Activated CD4-positive, alpha-beta T cell treated with anti-CD3 and anti-CD28 coated beads for 1 hour (primary cell): Measurements from ENCODE around the gene ZBTB39.
"Not testable (repeated sequence)": the region's sequence is repeated elsewhere in the genome, so short reads cannot be mapped to it uniquely, and the experiment has no call there.

Source experiments
- DNase-seq: peaks from one replicate; pipeline ENCODE4 v3.0.0-alpha.2; 2020

The ZBTB39 gene

GRCh38 chr12:56977361-56977760 is 29.0 kb downstream of the ZBTB39 start:
- not testable (repeated sequence) for DNase-seq

GRCh38 chr12:56974224-56974623 is 32.1 kb downstream of the ZBTB39 start:
- DNase-seq, result not testable (repeated sequence)

DNA sequence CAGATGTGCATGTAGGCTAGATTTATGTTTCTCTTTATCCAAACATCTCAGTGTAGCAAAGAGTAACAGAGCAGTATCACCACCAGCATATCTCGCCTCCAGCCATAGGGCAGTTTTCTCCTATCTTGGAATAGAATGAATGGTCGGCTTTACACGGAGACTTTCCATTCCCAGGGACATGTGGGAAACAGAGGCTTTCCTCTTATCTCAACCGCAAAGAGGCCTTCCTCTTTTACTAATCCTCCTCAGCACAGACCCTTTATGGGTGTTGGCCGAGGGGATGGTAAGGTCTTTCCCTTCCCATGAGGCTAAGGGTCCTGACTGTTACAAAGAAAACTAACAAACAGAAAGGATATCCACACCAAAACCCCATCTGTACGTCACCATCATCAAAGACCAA is 37.4 kb downstream of the ZBTB39 start:
- DNase-seq, result not testable (repeated sequence)

DNA sequence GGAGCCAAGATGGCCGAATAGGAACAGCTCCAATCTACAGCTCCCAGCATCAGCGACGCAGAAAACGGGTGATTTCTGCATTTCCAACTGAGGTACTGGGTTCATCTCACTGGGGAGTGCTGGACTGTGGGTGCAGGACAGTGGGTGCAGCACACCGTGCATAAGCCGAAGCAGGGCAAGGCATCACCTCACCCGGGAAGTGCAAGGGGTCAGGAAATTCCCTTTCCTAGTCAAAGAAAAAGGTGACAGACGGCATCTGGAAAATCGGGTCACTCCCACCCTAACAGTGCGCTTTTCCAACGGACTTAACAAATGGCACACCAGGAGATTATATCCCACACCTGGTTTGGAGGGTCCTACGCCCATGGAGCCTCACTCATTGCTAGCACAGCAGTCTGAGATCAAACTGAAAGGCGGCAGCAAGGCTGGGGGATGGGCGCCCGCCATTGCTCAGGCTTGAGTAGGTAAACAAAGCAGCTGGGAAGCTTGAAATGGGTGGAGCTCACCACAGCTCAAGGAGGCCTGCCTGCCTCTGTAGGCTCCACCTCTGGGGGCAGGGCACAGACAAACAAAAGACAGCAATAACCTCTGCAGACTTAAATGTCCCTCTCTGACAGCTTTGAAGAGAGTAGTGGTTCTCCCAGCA is 40.2 kb downstream of the ZBTB39 start:
- not testable (repeated sequence) for DNase-seq

DNA sequence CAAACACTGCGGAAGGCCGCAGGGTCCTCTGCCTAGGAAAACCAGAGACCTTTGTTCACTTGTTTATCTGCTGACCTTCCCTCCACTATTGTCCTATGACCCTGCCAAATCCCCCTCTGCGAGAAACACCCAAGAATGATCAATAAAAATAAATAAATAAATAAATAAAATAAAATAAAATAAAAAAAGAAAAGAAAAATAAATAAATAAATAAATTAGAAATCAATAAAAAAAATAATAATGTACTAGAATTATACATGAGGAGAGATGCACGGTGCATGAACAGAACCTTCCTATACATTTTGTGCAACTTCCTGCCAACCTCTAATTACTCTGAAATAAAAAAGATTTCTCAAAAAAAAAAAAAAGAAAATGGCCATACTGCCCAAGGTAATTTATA is 41.2 kb downstream of the ZBTB39 start:
- DNase-seq, result not testable (repeated sequence)

- DNase-seq, result not testable (repeated sequence)
Measured at GRCh38 chr12:56963557-56963956, 42.8 kb downstream of the ZBTB39 start.

DNA sequence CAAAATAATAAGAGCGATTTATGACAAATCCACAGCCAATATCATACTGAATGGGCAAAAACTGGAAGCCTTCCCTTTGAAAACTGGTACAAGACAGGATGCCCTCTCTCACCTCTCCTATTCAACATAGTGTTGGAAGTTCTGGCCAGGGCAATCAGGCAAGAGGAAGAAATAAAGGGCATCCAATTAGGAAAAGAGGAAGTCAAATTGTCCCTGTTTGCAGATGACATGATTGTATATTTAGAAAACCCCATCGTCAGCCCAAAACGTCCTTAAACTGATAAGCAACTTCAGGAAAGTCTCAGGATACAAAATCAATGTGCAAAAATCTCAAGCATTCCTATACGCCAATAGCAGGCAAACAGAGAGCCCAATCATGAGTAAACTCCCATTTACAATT is 44.1 kb downstream of the ZBTB39 start:
- not testable (repeated sequence) for DNase-seq

GRCh38 chr12:56958422-56958821 is 47.9 kb downstream of the ZBTB39 start:
- no peak for DNase-seq

GRCh38 chr12:56957229-56958052 is 48.9 kb downstream of the ZBTB39 start, which contains the start of gene RDH16:
Gene RDH16, minus strand, starts transcription at chr12:56957608. Its CDS starts 146 bp downstream, at chr12:56957462.
- no peak for DNase-seq

DNA sequence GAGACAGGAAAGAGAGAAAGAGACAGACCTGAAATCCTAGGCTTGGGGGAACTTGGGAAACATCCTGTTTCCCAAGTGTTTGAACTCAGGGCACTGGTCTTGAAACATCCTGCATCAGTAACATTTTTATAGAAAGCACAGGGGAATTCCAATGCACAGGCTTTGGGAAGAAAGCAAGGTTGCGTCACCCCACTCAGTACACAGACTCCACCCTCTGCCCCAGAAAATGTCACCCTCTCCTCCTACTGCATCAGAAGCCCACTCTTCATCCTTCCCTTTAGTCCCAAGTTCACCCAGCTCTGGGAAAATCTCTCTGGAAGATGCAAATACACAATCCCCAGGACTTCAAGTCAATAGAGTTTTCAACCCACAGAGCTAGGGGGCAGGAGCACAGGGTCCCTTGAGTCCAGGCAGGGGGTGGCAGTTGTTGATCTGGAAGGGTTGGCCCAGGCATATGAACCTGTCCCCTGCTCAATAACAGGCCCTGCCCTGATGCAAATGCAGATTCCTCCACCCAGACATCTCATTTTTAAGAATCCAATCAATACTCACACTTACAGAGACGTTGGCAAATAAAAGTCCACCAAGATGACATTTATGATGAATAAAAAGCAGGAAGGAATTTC is 50.6 kb downstream of the ZBTB39 start:
- DNase-seq, result no peak

DNA sequence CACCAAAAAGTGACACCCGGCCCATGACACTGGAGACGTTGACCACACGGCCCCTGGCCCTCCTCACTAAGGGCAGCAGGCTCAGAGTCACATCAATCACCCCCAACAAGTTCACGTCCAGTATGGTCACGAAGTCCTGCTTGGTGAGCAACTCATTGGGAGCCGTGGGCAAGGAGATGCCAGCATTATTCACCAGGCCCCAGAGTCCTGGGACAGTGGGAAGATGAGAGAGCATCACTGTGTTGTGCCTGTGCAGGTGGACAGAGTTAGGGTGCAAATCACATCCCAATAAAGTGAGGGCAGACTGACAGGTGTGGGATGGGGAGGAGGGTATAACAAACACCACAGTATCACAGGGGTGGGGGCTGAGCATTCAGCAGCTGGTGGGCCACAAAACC is 51.4 kb downstream of the ZBTB39 start:
- DNase-seq, result no peak

GRCh38 chr12:56954057-56954957 is 52.0 kb downstream of the ZBTB39 start:
- DNase-seq, result no peak

DNA sequence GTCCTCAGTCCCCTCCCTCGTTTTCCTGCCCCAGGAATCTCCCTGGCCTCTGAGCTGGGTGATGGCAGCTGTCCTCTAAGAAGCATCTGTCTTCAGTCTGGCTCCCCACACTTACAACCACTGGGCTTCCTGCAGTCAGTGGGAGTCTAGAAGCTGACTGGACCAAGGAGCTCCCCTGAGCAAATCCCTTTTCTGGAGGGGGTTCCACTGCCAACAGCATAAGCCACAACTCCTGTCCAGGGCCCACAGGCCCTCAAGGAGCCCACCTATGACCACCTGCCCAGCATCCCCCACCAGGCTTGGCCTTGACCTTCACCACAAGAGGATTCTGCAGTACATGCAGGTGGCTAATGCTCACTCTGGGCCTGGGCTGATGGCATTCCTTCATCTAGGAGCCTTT is 53.0 kb downstream of the ZBTB39 start:
- no peak for DNase-seq

GRCh38 chr12:56951582-56952339 is 54.6 kb downstream of the ZBTB39 start:
- DNase-seq, result no peak

DNA sequence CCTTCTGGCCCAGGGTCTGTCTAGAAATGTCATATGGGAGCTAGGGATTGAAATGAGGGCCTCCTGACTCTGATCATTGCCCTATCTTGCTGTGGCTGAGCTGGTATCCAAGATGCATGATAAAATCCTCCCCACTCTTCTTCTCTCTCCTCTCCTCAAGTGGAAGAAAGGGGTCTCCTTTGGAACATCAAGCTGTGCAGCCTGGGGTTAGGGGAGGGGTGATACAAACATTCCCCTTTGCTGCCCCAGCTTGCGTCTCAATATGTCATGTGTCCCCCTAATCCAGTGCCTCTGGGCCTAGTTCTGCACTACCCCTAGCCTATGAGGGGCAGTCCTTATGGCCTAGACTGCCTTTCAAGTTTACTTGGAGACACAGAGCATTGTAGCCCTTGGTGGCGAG is 57.5 kb downstream of the ZBTB39 start:
- DNase-seq, result no peak
